ENCODE measurements around the gene FLCN.
"Not testable (repeated sequence)": the region's sequence is repeated elsewhere in the genome, so short reads cannot be mapped to it uniquely, and the experiment has no call there.

Gene FLCN

DNA sequence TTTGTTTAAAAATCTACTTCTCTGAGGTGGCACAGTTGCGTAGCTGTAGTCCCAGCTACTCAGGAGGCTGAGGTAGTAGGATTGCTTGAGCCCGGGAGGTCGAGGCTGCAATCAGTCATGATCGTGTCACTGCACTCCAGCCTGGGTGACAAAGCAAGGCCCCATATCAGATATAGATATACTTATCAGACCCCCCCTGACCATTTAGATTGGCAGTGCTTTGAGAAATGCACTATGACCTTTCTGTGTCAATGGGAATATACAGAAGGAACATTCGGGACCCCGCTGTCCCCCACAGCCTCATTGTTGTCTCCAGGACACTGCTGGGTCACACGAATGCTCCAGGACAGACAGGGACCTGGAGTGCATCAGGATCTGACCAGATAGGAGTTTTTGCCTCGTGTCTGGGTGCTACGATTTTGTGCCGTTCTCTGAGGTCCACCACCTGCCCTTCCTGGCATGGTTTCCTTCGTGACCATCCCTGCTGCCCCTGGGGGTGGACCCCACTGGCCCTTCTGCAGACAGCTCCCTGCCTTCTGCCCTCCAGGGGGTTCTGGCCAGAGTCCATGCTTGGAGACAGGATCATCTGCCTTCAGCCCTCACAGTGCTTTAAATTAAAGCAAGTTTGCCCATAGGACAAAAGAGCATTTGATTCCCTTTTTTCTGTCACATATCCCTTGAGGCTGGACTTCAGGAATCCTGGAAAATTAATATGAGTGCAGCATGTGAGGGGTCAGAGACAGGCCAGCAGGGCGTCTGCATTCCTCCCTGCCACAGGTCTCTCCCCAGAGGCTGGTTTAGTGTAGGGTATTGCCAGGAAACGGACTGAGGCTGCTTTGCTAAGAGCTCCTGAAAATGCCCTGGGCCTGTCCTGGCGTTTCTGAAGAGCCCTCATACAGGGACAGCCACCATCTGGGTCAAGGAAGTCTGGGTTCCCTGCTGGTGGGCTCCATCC is 50.1 kb downstream of the FLCN start:
- DNase-seq (ENCODE audit: low spot score in 2 of 2) (no peak), ATAC-seq (no peak)
- Mint-ChIP-seq H3K27ac (peak overlapping the region; percentile 92), H3K4me3 (peak overlapping the region; percentile 60), H3K9me3 (no peaks in the 10 kb centered on the region), H3K36me3 (peaks cover 65% of the 10 kb centered on the region), H3K4me1 (peaks cover 49% of the 10 kb centered on the region)

DNA sequence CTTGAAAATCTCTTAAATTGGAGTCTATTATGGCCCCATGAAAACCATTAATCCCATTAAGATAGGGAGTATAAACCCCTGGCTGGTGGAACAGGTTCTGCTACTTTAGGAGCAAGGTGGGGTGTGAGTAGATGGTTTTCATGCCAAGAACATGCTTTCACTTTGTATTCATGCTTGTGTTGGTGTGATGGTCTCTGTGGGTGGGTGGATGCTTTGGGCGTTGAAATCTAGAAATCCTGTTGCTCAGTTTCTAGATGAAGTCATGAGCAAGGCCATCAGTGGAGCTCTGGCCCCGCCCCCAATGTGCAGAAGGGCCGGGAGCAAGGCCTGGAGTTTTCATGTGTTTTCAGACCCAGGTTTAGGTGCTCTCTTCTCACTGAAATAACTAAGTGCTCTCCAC is 50.9 kb downstream of the FLCN start:
- H3K4me1 Mint-ChIP-seq: peaks cover 57% of the 10 kb centered on the region
- H3K27ac Mint-ChIP-seq: peak overlapping the region; percentile 92
- no peaks in the 10 kb centered on the region for H3K9me3 Mint-ChIP-seq
- H3K36me3 Mint-ChIP-seq: peaks cover 73% of the 10 kb centered on the region
- DNase-seq (ENCODE audit: low spot score in 2 of 2): peak in 1 of 2 donors; percentile 72
- ATAC-seq: peak; percentile 86
- peak overlapping the region; percentile 60 for H3K4me3 Mint-ChIP-seq

DNA sequence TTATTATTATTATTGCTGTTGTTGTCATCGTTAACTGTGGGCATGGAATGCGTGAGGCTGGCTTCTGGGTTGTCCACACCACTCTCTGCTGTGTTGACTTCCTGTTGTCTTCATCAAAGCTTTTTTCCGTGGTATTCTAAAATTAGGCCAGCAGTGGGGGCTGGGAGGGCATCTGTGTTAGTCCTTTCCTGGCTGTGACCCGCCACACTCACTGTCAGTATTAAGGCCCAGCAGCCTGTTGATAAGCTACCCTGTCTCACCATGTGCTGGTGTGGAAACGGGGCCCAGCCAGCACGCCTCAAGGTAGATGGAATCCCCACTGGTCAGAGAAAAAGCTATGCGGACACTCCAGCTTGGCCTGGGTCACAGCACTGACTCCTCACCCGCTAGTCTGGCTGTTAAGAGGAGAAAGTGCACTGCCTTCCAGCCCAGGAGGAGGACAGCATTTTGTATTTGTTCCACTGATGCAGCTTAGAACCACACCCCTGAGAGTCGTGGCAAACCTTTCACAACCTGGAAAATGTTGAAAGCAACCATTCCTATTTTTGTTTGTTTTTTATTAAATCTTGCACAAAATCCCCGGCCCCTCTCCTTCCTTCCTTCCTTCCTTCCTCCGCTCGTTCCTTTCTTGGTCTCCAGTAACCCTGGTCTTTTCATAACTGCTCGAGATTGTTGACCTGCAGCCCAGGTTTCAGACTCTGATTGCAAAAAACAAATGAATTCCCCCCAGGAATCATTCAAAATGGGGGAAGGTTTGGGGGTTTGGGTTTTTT is 51.8 kb downstream of the FLCN start:
- peaks cover 66% of the 10 kb centered on the region for H3K4me1 Mint-ChIP-seq

DNA sequence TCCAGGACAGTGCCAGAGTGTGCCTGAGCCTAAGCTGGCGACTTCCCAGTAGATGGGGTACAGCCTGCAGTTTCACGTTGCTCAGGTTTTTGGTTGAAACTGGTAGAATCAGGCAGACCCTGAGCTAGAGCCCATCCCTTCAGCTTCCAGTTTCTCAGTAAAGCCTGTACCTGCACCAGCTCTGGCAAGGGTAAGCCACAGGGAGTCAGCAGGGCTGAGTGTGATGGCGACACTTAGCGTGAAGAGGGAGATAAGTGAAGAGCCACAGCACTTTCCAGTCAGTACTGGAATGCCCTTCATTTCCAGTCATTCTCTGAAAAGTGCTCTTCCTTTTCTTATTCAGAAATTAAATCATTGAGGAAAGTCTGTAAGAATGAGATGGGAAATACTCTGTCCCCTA is 53.2 kb downstream of the FLCN start:
- H3K27ac Mint-ChIP-seq: peak overlapping the region; percentile 92
- H3K4me3 Mint-ChIP-seq: peak overlapping the region; percentile 60
- DNase-seq (ENCODE audit: low spot score in 2 of 2) (no peak), ATAC-seq (no peak)
- peaks cover 77% of the 10 kb centered on the region for H3K4me1 Mint-ChIP-seq
- no peaks in the 10 kb centered on the region for H3K9me3 Mint-ChIP-seq
- peaks cover 84% of the 10 kb centered on the region for H3K36me3 Mint-ChIP-seq

More for the DNA sequence above, 51.8 kb downstream of the FLCN start:
- not testable (repeated sequence) for DNase-seq (ENCODE audit: low spot score in 2 of 2); H3K9me3 Mint-ChIP-seq
- Mint-ChIP-seq H3K27ac (peak overlapping the region; percentile 92), H3K4me3 (peak overlapping the region; percentile 60), H3K36me3 (peaks cover 81% of the 10 kb centered on the region)
- ATAC-seq: peak; percentile 39

DNA sequence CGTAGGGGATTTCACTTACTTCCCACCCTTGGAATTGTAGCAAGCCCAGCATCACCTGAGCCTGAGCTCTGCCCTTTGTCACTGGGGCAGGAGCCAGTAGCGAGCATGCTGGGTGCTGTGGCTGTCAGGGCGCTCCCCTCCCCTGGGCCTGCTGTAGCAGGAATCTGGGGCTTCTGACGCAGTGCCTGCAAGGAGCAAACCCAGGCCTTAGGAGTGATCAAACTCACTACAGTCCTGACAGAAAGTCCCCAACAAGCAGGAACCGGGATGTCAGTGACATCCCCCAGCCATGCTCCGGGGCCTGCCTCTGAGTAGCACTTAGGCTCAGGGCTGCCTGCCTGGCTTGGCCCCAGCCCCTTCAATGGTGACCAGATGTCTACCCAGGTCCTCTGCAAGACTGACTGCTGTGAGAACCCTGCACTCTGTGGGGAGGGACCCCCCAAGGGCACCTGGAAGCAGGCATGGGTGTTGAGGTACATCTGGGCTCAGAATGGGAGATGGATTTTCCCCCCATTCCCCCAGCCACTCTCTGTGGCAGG is 54.3 kb downstream of the FLCN start:
- Mint-ChIP-seq H3K4me1 (peaks cover 84% of the 10 kb centered on the region), H3K9me3 (no peaks in the 10 kb centered on the region), H3K36me3 (peaks cover 84% of the 10 kb centered on the region), H3K4me3 (peak overlapping the region; percentile 76), H3K27ac (peak overlapping the region; percentile 98)
- no peak for DNase-seq (ENCODE audit: low spot score in 2 of 2)
- no peak for ATAC-seq

DNA sequence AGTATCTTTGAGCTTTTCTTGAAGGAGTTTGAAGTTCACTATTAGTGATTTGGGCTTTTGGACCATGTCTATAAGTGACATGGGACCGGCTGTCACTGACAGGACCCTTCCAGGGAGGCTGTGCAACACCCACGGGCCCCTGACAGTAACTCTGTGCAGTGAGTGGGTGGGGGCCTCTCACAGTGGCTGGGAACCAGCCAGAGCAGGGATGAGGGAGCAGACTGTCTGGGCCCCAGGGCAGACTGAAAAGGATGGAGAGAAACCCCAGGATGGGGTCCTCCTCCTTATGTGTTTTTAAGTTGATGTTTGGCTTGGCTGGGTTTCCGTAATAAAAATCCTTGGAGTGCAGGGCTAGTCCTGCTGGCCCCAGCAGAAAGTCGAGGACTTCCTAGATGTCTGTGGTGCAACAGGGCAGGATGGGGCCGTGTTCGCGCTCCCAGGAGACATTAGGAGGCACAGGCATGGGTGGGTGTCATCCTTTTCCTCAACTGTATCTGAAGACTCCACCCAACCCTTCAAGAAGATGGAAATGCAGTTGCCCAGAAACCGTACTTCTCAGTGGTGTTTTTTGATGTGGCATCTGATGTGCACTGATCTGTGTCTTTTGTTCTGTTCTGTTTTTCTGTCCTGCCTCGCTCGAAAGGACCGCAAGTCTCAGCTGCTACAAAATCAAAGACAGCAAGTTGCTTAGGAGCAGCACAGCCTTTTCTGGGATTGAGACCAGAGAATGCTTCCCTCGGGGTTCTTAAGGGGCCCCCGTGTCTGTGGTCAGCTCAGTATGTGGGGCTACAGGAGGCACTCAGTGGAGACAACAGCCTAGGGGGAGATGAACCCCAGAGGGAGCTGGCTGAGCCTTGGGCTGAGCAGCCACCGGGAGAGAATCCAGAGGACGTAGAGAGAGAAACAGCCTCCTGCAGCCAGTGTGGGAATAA is 55.0 kb downstream of the FLCN start:
- H3K27ac Mint-ChIP-seq: peak overlapping the region; percentile 98
- peaks cover 82% of the 10 kb centered on the region for H3K4me1 Mint-ChIP-seq
- H3K4me3 Mint-ChIP-seq: peak overlapping the region; percentile 76
- no peak for ATAC-seq
- H3K9me3 Mint-ChIP-seq: no peaks in the 10 kb centered on the region
- H3K36me3 Mint-ChIP-seq: peaks cover 87% of the 10 kb centered on the region
- DNase-seq (ENCODE audit: low spot score in 2 of 2): no peak

DNA sequence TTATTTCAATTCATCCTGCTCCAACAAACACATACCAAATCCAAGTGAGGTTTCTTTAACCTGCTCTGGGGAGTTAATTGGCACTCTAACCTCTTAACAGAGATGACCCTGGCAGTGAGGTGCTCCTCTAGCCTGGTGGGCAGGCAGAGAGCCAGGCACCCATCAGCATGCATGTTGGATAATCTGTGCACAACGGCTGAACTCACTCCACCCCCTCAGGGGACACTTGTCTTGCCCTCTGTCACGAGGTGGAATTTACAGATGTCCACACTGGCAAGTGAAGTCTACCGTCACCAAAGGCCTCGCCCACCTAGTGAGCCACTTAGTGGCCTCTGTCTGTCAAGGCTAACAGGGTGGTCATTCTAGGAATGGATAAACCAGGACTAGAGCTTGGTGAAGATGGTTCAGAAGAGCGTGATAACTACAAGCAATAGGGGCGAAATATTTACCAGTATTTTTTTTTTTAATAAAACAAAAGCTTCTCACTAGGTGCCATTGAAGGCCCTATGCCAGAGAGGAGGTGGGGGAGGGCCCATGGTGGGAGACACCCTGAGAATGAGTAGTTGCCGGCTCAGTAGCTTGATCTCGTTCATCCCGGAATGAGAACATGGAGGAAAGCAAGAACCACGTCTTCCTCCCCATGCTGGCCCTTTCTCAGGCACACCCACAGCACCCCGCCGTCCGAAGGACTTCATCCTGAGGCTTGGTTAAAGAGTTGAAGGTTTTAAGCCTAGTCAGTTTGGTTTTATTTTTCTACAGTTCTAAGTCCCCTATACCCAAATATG is 56.0 kb downstream of the FLCN start:
- Mint-ChIP-seq H3K9me3 (no peaks in the 10 kb centered on the region), H3K27ac (peak overlapping the region; percentile 98), H3K4me3 (peak overlapping the region; percentile 76), H3K36me3 (peaks cover 94% of the 10 kb centered on the region), H3K4me1 (peaks cover 82% of the 10 kb centered on the region)
- no peak for ATAC-seq
- no peak for DNase-seq (ENCODE audit: low spot score in 2 of 2)

DNA sequence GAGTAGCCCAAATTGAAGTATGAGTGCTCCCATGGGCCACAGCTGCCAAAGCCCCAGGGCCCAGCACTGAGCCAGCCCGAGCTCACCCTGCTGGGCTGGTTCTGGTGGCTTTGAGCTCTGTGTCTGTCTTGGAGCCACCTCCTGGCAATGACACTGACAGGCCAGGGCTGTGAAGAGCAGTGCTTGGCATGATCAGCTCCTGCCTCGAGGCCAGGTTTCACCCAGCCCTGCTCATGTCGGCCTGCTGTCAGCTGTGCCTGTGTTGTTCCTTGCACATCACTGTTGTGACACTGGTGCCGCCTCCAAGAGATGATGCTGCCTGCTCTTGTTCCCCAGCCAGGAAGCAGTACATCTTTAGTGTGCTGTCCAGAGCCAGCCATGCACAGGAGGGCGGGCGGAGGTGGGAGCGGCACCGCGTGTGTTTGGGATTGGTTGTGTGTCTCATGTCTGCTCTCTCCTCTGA is 56.8 kb downstream of the FLCN start:
- Mint-ChIP-seq H3K36me3 (peaks cover 94% of the 10 kb centered on the region), H3K9me3 (no peaks in the 10 kb centered on the region), H3K27ac (peak overlapping the region; percentile 98), H3K4me1 (peaks cover 77% of the 10 kb centered on the region), H3K4me3 (peak overlapping the region; percentile 76)
- DNase-seq (ENCODE audit: low spot score in 2 of 2) (no peak), ATAC-seq (no peak)

DNA sequence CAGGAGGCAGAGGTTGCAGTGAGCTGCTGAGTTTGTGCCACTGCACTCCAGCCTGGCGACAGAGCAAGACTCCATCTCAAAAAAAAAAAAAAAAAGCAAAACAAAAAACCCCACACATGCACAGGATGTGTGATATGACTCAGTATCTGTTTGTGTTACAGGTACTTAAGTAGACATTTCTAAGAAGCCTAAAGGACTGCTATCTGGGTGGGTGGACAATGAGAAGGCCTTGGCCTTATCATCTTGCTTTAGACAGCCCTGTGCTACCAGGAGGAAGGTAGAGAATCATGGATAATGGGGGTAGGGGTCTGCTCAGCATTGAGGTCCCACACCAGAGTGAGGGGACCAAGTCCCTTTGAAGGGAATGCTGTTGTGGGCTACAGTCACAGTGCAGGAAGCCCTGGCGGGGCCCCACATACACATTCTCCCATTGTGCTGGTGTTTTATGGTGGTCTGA is 57.6 kb downstream of the FLCN start:
- peak overlapping the region; percentile 98 for H3K27ac Mint-ChIP-seq
- peaks cover 94% of the 10 kb centered on the region for H3K36me3 Mint-ChIP-seq
- H3K4me1 Mint-ChIP-seq: peaks cover 69% of the 10 kb centered on the region
- no peaks in the 10 kb centered on the region for H3K9me3 Mint-ChIP-seq
- peak overlapping the region; percentile 76 for H3K4me3 Mint-ChIP-seq
- ATAC-seq: peak; percentile 90
- DNase-seq (ENCODE audit: low spot score in 2 of 2): peak in 1 of 2 donors; percentile 64

DNA sequence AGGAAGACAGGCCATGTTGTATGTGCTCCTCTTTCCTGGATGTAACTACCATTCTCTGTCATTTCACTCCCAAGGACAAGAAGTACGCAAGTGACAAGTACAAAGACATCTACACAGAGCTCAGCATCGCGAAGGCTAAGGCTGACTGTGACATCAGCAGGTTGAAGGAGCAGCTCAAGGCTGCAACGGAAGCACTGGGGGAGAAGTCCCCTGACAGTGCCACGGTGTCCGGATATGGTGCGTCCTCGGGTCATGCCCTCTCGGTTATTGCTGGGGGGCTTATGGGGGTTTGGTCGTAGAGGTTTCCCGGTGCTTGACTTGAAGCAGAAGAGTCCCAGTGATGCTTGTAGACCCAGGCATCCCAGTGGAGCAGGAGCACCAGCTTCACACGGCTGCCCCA is 59.8 kb downstream of the FLCN start:
- Mint-ChIP-seq H3K4me3 (peak overlapping the region; percentile 49), H3K36me3 (peaks cover 99% of the 10 kb centered on the region)
- no peak for ATAC-seq

DNA sequence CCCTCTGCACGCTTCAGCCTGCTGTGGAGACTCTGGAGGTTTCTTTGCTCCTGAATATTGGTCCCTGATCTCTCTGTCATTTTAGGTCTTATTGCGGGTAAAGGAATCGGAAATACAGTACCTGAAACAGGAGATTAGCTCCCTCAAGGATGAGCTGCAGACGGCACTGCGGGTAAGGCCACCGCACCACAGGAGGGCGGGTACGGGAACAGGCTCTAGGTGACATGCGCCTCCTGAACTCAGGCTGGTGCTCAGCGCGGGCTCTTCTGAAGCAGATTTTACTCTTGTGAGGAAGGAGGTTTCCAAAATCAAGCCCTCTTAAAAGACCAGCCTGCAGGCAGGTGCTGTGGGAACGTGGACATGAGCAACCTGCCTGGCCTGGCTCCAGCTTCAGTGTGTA is 60.6 kb downstream of the FLCN start:
- Mint-ChIP-seq H3K36me3 (peaks cover 97% of the 10 kb centered on the region), H3K27ac (peak overlapping the region; percentile 91), H3K4me3 (peak overlapping the region; percentile 49), H3K9me3 (no peaks in the 10 kb centered on the region), H3K4me1 (peaks cover 69% of the 10 kb centered on the region)
- ATAC-seq: no peak
- no peak for DNase-seq (ENCODE audit: low spot score in 2 of 2)

More for the DNA sequence above, 59.8 kb downstream of the FLCN start:
- Mint-ChIP-seq H3K9me3 (no peaks in the 10 kb centered on the region), H3K4me1 (peaks cover 72% of the 10 kb centered on the region), H3K27ac (peak overlapping the region; percentile 91)
- DNase-seq (ENCODE audit: low spot score in 2 of 2): no peak

DNA sequence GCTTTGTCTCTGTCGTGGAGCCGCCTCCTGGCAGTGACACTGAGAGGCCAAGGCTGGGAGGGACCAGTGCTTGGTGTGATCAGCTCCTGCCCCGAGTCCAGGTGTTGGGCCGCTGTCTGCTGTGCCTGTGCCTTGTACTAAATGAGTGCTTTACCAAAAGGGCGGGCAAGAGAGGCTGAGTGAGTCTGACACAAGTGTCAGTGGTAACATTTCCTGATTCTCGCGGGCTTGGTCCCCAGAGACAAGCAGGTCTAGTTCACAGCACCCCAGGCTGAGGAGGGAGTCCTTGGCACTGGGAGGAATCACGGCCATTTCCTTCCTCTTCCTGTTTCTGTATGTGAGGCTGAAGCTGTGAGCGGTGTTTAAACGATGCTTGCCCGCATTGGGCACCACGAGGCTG is 61.1 kb downstream of the FLCN start:
- Mint-ChIP-seq H3K36me3 (peaks cover 97% of the 10 kb centered on the region), H3K4me3 (peak overlapping the region; percentile 49), H3K27ac (peak overlapping the region; percentile 91), H3K4me1 (peaks cover 69% of the 10 kb centered on the region), H3K9me3 (no peaks in the 10 kb centered on the region)
- ATAC-seq (peak; percentile 9), DNase-seq (ENCODE audit: low spot score in 2 of 2) (no peak)

DNA sequence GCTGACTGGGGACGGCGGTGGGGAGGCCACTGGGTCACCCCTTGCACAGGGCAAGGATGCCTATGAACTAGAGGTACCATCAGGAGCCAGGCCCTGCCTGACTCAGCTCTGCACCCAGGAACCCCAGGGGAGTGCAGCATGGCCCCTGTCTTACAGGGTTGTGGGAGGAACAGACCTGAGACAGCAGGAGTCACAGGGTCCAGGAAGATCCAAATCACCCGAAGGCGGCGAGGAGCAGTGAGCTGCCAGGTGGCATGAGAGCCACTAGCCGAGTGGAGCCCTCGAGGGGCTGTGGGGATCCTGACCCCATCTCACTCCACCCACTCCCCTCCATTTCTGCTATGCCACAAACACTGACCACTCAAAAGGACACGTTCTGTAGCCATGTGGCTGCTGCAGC is 61.6 kb downstream of the FLCN start:
- no peak overlapping the region for H3K4me3 Mint-ChIP-seq
- H3K27ac Mint-ChIP-seq: peak overlapping the region; percentile 91
- no peak for ATAC-seq
- DNase-seq (ENCODE audit: low spot score in 2 of 2): no peak
- H3K9me3 Mint-ChIP-seq: no peaks in the 10 kb centered on the region
- H3K4me1 Mint-ChIP-seq: peaks cover 69% of the 10 kb centered on the region
- H3K36me3 Mint-ChIP-seq: peaks cover 91% of the 10 kb centered on the region

DNA sequence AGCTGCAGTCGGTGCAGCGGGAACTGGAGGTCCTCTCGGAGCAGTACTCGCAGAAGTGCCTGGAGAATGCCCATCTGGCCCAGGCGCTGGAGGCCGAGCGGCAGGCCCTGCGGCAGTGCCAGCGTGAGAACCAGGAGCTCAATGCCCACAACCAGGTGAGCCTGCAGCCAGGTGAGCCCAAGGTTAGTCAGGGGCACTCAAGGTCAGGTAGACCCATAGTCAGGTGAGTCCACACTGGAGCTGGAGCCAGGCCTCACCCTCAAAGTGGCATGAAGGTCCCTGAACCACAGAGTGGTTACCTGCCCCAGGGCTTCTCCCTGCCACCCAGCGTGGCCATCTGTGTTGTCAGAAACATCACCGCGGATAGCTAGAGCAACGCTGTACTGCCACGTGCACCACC is 63.0 kb downstream of the FLCN start:
- Mint-ChIP-seq H3K36me3 (peaks cover 85% of the 10 kb centered on the region), H3K4me3 (no peak overlapping the region), H3K9me3 (no peaks in the 10 kb centered on the region), H3K4me1 (peaks cover 71% of the 10 kb centered on the region), H3K27ac (peak overlapping the region; percentile 78)
- DNase-seq (ENCODE audit: low spot score in 2 of 2): no peak
- ATAC-seq: no peak

Data from stimulated activated effector memory CD8-positive, alpha-beta T cell treated with anti-CD3 and anti-CD28 coated beads, Interleukin-12 subunit alpha, Interleukin-12 subunit beta, amount 100 ng/mL, for 72 hours (primary cell).